GM19467 (cell line): ENCODE measurements around the gene SKIC8.

Experiments used
- ATAC-seq: cut with Tn5 transposase; IDR thresholded peaks from one replicate; pipeline ENCODE4 v1.9.1; 2021; ENCODE audit warnings: mild to moderate bottlenecking, moderate library complexity; ENCODE audit not compliant: unreplicated experiment

SKIC8 gene

GRCh38 chr15:78322243-78322642, 22.8 kb upstream of the SKIC8 start:
- no peak for ATAC-seq

DNA sequence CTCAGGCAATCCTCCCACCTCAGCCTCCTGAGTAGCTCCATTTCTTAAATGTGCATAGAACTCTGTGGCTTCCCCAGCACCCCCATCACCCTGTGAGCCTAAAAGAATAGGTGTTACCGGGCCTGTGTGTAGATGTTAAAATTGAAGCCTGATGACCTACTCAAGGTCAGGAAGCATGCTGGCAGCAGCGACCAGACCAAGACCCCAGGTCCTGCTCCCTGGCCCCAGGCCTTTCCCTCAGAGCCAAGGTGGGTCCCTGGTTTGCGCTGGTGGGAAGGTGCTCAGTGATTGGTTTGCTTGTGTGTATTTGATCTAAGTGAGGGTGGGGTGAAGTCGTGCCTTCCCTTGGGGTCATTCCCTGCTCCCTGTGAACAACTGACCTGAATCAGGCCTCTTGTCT, 22.4 kb upstream of the SKIC8 start:
- ATAC-seq, result no peak

DNA sequence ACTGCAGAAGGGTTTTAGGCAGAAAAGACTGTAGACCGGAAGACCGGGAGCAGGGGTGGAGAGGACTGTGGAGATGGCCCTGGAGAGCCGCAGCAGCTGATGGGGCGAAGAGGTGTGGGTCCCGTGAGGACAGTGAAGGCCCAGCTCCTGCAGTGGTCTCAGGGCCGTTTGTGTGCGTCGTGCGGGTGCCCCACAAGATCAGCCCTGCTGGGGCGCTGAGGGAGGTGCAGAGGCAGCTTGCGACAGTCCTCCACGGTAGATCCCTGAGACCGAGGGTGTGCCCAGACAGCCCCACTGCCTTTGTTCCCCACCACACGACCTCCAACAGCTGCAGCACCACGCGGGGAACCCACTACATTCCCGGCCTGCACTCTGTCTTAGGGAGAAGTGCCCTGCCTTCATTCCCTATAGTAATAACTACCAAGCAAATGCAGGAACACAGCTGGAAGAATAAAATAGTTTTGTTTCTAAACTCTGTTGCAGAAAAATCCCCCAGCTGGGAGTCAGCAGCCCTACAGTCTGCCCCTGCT, 21.7 kb upstream of the SKIC8 start:
- ATAC-seq, result no peak

DNA sequence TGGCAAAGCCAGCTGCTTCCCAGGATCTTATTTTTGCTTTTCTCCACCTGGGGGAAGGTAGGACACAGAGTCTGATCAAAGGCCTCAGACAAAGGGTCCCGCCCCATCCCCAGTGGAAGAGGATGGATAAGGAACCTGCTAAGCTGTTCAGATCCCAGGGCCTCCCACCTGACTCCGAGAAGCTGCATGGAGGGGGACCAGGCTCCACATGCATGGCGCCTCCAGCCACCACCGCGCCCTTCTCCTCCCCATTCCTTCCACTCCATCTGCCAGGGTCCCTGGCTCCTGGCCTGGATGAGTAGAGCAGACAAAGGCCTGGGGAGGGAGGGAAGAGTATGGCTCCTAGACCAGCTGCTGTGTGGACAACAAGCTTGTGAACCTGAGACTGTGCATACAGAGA, 20.8 kb upstream of the SKIC8 start:
- ATAC-seq, result no peak

DNA sequence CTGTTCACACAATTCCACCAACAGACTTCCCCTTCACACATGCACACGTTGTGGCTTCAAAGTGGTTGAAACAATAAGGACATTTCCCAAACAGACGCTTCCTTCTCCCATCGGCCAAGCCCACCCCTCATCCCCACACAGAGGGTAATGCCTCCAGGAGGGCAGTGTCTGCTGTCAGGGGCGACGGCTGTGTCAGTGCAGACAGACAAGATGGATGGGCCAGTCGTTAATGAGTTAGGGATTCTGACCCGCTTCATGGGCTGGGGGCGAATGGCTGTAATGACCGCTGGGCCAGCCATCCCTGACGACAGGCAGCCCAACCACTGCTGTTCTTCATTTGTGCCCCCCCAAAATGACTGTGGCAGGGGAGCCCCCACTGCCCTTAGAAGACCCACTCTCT, 20.2 kb upstream of the SKIC8 start:
- no peak for ATAC-seq

GRCh38 chr15:78317145-78317836, 17.9 kb upstream of the SKIC8 start:
- ATAC-seq, result no peak

DNA sequence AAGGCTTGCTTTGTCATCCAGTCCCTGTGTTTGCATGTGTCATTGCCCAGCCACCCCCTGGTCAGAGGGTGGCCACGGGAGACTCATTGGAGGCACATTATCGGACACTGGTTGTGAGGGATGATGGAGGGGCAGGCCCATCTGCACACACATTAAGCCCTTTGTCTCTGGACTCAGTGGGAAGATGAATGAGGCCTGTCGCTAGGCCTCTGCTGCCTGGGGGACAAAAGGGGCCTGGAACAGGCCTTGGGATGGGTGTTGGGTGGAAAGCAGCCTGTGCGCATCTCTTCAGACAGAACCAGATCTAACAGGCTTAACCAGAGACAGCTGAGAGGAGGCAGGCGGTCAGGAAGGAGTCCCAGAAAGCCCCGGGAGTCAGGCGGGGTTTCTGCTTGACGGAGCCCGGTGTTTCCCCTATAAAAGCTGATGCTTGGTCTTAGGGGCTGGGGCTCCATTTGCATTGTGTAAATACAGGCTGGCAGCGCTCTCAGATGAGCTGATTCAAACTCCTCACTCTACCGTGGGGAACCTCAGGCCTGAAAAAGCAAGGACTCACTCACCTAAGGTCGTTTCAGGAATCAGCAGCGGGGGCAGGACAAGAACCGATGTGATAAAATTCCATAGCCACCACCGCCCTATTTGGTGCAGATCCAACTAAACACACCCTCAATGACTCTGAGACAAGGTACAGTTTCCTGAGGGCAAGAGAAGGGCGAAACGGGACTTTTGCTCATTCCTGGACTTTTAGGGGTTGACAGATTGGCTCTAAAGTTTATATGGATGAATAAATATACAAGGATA, 17.1 kb upstream of the SKIC8 start:
- ATAC-seq, result no peak

GRCh38 chr15:78315686-78316282, 16.4 kb upstream of the SKIC8 start:
- ATAC-seq, result no peak

DNA sequence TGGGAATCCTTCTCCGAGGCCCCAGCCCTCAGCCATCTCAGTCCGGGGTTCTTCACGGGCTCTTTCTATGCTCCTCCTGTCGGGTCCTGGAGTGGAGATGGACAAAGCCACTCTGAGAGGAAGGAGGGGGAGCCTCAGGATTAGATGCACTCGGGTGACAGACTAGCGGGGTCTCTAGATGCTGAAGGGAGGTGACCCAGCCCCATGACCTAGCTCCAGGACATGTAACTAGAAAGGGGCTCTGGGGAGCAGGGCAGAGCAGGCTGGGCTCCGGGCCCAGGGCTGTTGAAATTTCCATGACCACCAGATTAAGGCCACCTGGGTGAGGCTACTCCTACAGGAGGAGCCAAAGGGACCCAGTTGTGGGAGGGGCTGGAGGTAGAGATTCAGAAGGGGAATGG, 14.8 kb upstream of the SKIC8 start:
- no peak for ATAC-seq

GRCh38 chr15:78313383-78313782, 14.0 kb upstream of the SKIC8 start:
- no peak for ATAC-seq

DNA sequence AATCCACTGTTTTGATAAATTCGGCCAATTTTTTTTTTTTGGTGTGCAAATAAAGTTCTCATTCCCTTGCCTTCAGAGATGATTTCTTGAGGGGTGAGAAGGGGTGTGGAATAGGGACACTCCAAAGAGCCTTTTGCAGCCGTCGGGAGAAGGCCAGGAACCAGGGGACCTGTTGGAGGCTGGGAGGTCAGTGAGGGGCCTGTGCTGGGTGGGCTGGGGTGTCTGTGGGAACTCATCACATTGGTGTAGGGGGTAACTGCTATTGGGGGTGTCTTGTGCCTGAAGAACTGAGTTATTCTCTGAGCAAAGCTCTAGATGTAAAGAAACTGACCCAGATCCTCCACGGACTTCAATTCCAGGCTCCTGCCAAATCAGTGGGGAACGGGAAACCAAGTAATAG, 13.5 kb upstream of the SKIC8 start:
- no peak for ATAC-seq

- ATAC-seq, result no peak
Measured at GRCh38 chr15:78312536-78312935, 13.1 kb upstream of the SKIC8 start.

DNA sequence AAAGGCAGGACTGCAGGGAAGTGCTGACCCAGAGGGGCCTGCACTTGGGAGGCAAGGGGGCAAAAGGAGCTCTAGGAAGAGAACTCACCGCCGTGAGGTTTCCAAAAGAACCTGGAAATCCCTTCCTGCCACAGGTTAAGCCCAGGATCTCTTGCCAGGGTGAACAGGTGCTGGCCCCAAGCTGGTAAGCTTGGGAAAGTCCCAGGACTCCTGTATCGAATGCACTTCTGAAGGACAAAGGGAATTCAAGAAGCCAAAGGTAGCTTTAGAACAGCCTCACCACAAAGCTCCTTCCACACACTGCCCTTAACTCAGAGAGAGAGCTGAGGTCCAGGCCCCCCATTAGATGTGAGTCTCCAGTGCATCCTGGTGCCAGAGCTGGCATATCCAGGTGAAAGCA, 11.9 kb upstream of the SKIC8 start:
- ATAC-seq, result no peak

GRCh38 chr15:78308422-78309032, 9.1 kb upstream of the SKIC8 start:
- no peak for ATAC-seq

DNA sequence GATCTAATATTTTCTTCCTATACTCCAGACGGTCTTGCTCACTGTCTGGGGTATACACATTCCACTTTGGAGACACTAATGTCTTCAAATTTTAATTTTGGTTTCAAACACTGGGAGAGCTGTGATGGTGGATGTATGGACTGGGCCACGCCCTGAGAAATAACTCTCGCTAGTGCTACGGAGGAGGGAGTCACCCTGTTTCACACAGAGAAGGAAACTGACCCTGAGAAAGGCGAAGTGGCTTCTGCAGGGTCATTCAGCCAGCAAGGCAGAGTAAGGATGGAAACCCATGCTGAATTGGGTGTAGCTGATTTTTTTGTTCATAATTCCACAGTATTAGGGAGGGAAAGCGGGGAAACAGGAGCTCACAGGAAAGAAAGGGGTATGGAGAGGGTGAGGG, 8.6 kb upstream of the SKIC8 start:
- no peak for ATAC-seq

DNA sequence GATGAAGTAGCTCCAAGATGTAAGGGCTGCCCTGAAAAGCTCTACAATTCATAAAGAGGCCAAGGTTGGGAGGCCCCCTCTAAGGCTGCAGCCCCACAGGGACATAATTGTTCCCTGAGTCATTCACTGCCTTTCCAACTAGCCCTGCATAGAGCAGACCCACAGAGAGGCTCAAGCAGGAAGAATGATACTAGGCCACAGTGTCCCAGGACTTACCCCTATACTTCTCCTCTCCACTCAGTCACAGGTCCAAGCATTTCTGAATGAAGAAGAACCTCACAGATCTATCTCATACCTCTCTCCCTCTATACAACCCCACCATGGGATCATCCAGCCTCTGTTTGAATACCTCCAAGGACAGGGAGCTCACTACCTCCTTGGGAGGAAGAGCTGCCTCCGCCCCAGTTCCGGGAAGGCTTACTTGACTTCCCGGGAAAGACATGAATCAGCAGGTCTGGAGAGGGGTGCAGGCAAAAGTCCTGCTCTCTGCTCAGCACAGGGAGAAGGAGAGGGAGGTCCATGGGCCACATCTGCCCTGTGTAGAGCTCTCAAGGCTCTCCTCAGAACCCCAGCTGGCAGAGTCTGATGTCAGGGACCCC, 6.9 kb upstream of the SKIC8 start:
- no peak for ATAC-seq

GRCh38 chr15:78304216-78305066, 5.0 kb upstream of the SKIC8 start:
- ATAC-seq, result no peak

- no peak for ATAC-seq
Measured at GRCh38 chr15:78302579-78303312, 3.3 kb upstream of the SKIC8 start.

- no peak for ATAC-seq
Measured at GRCh38 chr15:78301828-78302227, 2.4 kb upstream of the SKIC8 start.
